ENCODE data around the gene KIFC1. TPM values are rescaled to one million over a fixed set of nuclear protein-coding genes. Genes with fewer than 3 reads are reported as not detected.

Gene KIFC1
- total and polyA plus RNA-seq, 9 of the 15 experiments (the other 6 are each of a cell fraction or from before 2014, with no cell fraction given) = 1.3 to 95.2 (median 76.9) TPM

GRCh38 chr6:33417903-33418689, 26.5 kb downstream of the KIFC1 start, which contains the start of gene CUTA (continued):
- no peak for TF ChIP-seq FOXA1 (IDR thresholded peaks at IDR 0.05; ENCODE audit: borderline replicate concordance)
- TF ChIP-seq NBN (IDR thresholded peaks at IDR 0.05; ENCODE audit: low read depth) = no peak; the same call in 1 of the 2 replicates
- TF ChIP-seq ETV6 (IDR thresholded peaks at IDR 0.05; ENCODE audit: borderline replicate concordance in 1 of 2, low read depth in 2 of 2, low read length in 1 of 2) = peak in 1 of 2 experiments; percentile 59; a peak in 1 of 4 replicates
- TF ChIP-seq ETV6 (CRISPR knock-in tag; IDR thresholded peaks at IDR 0.05; ENCODE audit: borderline replicate concordance) = no peak
- no peak; the same call in 1 of the 2 replicates for TF ChIP-seq ZBED1 (IDR thresholded peaks at IDR 0.05)
- TF ChIP-seq NFE2L1 (tag; IDR thresholded peaks at IDR 0.05; ENCODE audit: borderline replicate concordance, low read depth) = no peak
- TF ChIP-seq SMAD1 (IDR thresholded peaks at IDR 0.05; ENCODE audit: low read depth, low read length, partially characterized antibody) = peak; percentile 22
- no peak for TF ChIP-seq ZNF197 (CRISPR knock-in tag; IDR thresholded peaks at IDR 0.05; ENCODE audit: low read depth)
- TF ChIP-seq TAF15 (IDR thresholded peaks at IDR 0.05; ENCODE audit: low read depth, low read length) = no peak
- no peak for TF ChIP-seq FOXK1 (CRISPR knock-in tag; IDR thresholded peaks at IDR 0.05; ENCODE audit: borderline replicate concordance)
- TF ChIP-seq CUX1 (CRISPR knock-in tag; IDR thresholded peaks at IDR 0.05) = no peak
- TF ChIP-seq MAX (CRISPR knock-in tag; IDR thresholded peaks at IDR 0.05) = peak; percentile 97
- TF ChIP-seq CBX2 (IDR thresholded peaks at IDR 0.05; ENCODE audit: insufficient read depth, low read length, poor library complexity, severe bottlenecking) = no peak
- TF ChIP-seq PHF21A (IDR thresholded peaks at IDR 0.05; ENCODE audit: borderline replicate concordance, low read depth) = no peak
- peak; percentile 86 for TF ChIP-seq ELF2 (CRISPR knock-in tag; IDR thresholded peaks at IDR 0.05)
- TF ChIP-seq KAT7 (CRISPR knock-in tag; IDR thresholded peaks at IDR 0.05; ENCODE audit: borderline replicate concordance) = no peak
- peak; percentile 24; the same call in 1 of the 2 replicates for TF ChIP-seq ZNF311 (CRISPR knock-in tag; IDR thresholded peaks at IDR 0.05)
- TF ChIP-seq ZBTB17 (CRISPR knock-in tag; IDR thresholded peaks at IDR 0.05) = peak; percentile 99
- TF ChIP-seq PHF20 (IDR thresholded peaks at IDR 0.05; ENCODE audit: partially characterized antibody) = peak; percentile 76
- TF ChIP-seq CREB3 (tag; conservative IDR thresholded peaks at IDR 0.05; ENCODE audit: low read depth) = no peak; the same call in 1 of the 2 replicates
- TF ChIP-seq RAD21 (CRISPR knock-in tag; conservative IDR thresholded peaks at IDR 0.05 in 1 of 2, IDR thresholded peaks at IDR 0.05 in 1 of 2) = 0 out of 4 replicates have a peak, but pooled peaks of 1 of the 2 experiments have one; percentile 12
